ENCODE data around the gene AFF3.

Gene AFF3

DNA sequence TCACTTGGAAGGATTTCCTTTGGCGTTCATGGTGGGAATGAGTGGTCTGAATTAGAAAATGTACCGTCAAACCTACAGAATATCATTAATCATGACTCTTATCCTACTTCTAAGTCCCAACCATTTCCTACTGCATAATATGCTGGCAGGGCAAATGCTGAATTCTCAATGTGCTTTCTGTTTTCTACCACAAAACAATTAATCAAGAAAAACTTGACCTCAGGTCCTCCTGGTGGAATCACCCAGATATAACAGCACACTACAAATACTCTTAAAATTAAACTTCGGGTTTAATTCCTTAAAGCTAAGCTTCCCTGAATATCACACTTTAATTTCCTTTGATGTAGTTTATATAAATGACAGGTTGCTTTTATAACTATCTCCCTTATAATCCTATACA is 301.6 kb downstream of the AFF3 start:
- Histone ChIP-seq H3K9ac (ENCODE audit: low read length) (no peak overlapping the region), H3K4me2 (ENCODE audit: low read length) (no peak overlapping the region), H3K4me3 (ENCODE audit: low read length) (no peak overlapping the region), H3K27me3 (ENCODE audit: low read depth, low read length) (no peaks in the 10 kb centered on the region), H3K79me2 (ENCODE audit: low read length) (no peaks in the 10 kb centered on the region), H3K36me3 (replicated peaks; ENCODE audit: low read depth, low read length) (peaks cover 6% of the 10 kb centered on the region), H3K4me1 (ENCODE audit: low read length) (no peaks in the 10 kb centered on the region), H3K9me3 (ENCODE audit: insufficient read depth, low read length) (no peaks in the 10 kb centered on the region), H4K20me1 (ENCODE audit: insufficient read depth, low read length) (peaks cover 3% of the 10 kb centered on the region; the same call in 1 of the 2 replicates), H3K27ac (ENCODE audit: low read length) (no peak overlapping the region), H2AFZ (ENCODE audit: low read depth, low read length) (no peak overlapping the region)
- TF ChIP-seq, protein P1, sequence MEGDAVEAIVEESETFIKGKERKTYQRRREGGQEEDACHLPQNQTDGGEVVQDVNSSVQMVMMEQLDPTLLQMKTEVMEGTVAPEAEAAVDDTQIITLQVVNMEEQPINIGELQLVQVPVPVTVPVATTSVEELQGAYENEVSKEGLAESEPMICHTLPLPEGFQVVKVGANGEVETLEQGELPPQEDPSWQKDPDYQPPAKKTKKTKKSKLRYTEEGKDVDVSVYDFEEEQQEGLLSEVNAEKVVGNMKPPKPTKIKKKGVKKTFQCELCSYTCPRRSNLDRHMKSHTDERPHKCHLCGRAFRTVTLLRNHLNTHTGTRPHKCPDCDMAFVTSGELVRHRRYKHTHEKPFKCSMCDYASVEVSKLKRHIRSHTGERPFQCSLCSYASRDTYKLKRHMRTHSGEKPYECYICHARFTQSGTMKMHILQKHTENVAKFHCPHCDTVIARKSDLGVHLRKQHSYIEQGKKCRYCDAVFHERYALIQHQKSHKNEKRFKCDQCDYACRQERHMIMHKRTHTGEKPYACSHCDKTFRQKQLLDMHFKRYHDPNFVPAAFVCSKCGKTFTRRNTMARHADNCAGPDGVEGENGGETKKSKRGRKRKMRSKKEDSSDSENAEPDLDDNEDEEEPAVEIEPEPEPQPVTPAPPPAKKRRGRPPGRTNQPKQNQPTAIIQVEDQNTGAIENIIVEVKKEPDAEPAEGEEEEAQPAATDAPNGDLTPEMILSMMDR (IDR thresholded peaks at IDR 0.05; ENCODE audit: low read depth, low read length) = no peak
- no peak for TF ChIP-seq EZH2phosphoT487 (IDR thresholded peaks at IDR 0.05; ENCODE audit: low read depth)

DNA sequence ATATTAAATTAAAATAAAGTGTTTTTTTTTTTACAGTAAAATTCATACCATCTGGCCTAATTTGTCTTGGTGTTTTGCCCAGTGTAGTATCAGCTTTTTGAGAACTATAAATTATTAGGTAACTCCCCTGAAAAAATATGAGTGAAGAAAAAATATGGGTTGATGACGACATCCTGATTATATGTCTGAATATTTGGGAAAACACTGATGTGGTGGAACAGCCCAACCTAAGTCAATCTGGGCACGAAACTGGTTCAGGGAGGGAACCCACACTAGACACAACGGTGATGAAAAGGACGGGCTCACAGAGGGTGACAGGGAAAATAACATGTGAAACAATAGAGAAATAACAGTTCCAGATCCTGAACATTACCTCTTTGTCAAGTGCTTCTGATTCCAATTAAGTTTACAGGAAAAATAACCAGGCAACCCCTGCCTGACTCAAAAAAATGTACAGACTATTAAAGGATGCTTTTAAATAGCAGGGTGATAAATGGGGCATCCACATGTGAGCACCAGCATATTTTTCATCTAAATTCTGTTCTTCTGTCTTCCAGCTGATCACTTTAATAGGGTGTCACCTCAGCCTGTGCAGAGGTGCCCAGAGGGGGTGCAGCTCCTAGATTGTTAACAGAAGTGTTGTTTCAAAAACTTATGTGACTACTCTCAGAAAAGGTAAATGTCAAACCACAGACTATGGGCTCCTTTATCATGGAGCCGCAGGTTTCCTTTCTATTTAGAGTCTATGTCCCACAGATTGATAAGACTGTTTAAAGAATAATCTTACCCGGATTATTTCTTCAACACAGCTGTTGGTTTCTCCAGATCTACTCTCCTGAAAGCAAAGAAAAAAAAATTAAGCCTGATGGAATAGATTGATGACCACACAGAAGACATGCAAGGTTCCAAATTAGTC is 305.4 kb downstream of the AFF3 start:
- Histone ChIP-seq H3K27me3 (ENCODE audit: low read depth, low read length) (no peaks in the 10 kb centered on the region), H3K27ac (ENCODE audit: low read length) (no peak overlapping the region), H3K9me3 (ENCODE audit: insufficient read depth, low read length) (no peaks in the 10 kb centered on the region), H3K36me3 (replicated peaks; ENCODE audit: low read depth, low read length) (peaks cover 20% of the 10 kb centered on the region), H2AFZ (ENCODE audit: low read depth, low read length) (no peak overlapping the region), H3K79me2 (ENCODE audit: low read length) (no peaks in the 10 kb centered on the region), H3K9ac (ENCODE audit: low read length) (no peak overlapping the region), H3K4me2 (ENCODE audit: low read length) (no peak overlapping the region), H3K4me1 (ENCODE audit: low read length) (no peaks in the 10 kb centered on the region), H3K4me3 (ENCODE audit: low read length) (no peak overlapping the region), H4K20me1 (ENCODE audit: insufficient read depth, low read length) (peaks cover 3% of the 10 kb centered on the region; the same call in 1 of the 2 replicates)
- TF ChIP-seq EZH2phosphoT487 (IDR thresholded peaks at IDR 0.05; ENCODE audit: low read depth) = no peak
- TF ChIP-seq, protein P1 (IDR thresholded peaks at IDR 0.05; ENCODE audit: low read depth, low read length) = no peak

DNA sequence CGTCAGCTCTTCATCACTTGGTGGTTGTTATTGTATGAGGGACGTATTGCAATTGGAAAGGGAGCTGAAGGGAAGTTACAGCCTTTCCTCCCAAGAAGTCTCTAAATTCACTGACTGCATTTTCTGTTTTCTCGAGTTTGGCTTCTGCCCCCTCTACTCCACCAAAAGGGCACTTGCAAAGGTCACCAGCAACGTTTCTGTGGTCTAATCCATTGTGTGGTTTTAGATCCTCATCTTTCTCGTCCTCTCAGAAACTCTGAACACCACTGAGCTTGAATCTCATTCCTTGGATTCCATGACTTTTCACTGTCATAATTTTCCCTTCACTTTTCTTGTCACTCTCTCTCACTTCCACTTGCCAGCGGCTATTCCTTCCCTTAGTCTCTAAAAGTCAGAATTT is 308.0 kb downstream of the AFF3 start:
- H3K79me2 ChIP-seq (ENCODE audit: low read length) = no peaks in the 10 kb centered on the region
- H3K9me3 ChIP-seq (ENCODE audit: insufficient read depth, low read length) = no peaks in the 10 kb centered on the region
- no peaks in the 10 kb centered on the region for H3K4me1 ChIP-seq (ENCODE audit: low read length)
- TF ChIP-seq EZH2phosphoT487 (IDR thresholded peaks at IDR 0.05; ENCODE audit: low read depth) = no peak
- TF ChIP-seq, protein P1 (IDR thresholded peaks at IDR 0.05; ENCODE audit: low read depth, low read length) = no peak
- no peak overlapping the region for H3K9ac ChIP-seq (ENCODE audit: low read length)
- peaks cover 3% of the 10 kb centered on the region; the same call in 1 of the 2 replicates for H4K20me1 ChIP-seq (ENCODE audit: insufficient read depth, low read length)
- H3K27me3 ChIP-seq (ENCODE audit: low read depth, low read length) = no peaks in the 10 kb centered on the region
- H3K4me2 ChIP-seq (ENCODE audit: low read length) = no peak overlapping the region
- peaks cover 23% of the 10 kb centered on the region for H3K36me3 ChIP-seq (replicated peaks; ENCODE audit: low read depth, low read length)
- no peak overlapping the region for H3K27ac ChIP-seq (ENCODE audit: low read length)
- no peak overlapping the region for H2AFZ ChIP-seq (ENCODE audit: low read depth, low read length)
- no peak overlapping the region for H3K4me3 ChIP-seq (ENCODE audit: low read length)

DNA sequence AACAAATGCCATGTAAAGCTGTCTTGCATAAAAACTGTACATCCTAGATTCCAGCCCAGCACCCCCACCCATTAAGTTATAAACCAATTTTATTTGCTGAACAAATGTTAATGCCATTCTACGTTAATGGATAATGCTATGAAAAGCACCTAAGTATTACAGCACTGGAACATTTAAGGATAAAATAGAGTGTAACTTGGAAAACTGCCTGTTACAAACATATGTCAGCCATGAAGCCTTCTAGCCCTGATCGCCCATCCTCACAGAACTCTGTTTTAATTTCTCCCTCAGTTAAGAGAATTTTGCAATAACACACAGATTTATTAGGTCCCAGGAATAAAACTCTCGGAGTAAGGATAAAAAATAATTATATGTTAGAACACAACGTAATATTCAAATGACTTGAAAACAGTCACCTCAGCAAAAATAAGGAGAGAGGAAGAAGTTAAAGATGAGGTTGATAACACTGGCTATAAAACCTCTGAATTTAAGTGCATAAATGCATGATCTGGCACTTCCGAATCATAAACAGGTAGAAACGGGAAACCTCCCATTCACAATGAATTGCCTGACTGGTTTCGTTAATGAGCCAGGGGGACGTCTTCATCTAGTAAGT is 308.7 kb downstream of the AFF3 start:
- H3K4me1 ChIP-seq (ENCODE audit: low read length) = no peaks in the 10 kb centered on the region
- peaks cover 3% of the 10 kb centered on the region; the same call in 1 of the 2 replicates for H4K20me1 ChIP-seq (ENCODE audit: insufficient read depth, low read length)
- no peaks in the 10 kb centered on the region for H3K79me2 ChIP-seq (ENCODE audit: low read length)
- peaks cover 23% of the 10 kb centered on the region for H3K36me3 ChIP-seq (replicated peaks; ENCODE audit: low read depth, low read length)
- no peaks in the 10 kb centered on the region for H3K27me3 ChIP-seq (ENCODE audit: low read depth, low read length)
- H3K4me3 ChIP-seq (ENCODE audit: low read length) = no peak overlapping the region
- TF ChIP-seq, protein P1 (IDR thresholded peaks at IDR 0.05; ENCODE audit: low read depth, low read length) = no peak
- no peak for TF ChIP-seq EZH2phosphoT487 (IDR thresholded peaks at IDR 0.05; ENCODE audit: low read depth)
- no peak overlapping the region for H3K9ac ChIP-seq (ENCODE audit: low read length)
- no peak overlapping the region for H2AFZ ChIP-seq (ENCODE audit: low read depth, low read length)
- no peak overlapping the region for H3K4me2 ChIP-seq (ENCODE audit: low read length)
- no peak overlapping the region for H3K27ac ChIP-seq (ENCODE audit: low read length)
- no peaks in the 10 kb centered on the region for H3K9me3 ChIP-seq (ENCODE audit: insufficient read depth, low read length)
